Non-pigmented ciliary epithelial cell (primary cell): ENCODE data around the gene LSR.
"Not testable (repeated sequence)": the region's sequence is repeated elsewhere in the genome, so short reads cannot be mapped to it uniquely, and the experiment has no call there.

Source experiments
- DNase-seq: peaks from one replicate; pipeline ENCODE4 v3.0.0-alpha.2; 2010; ENCODE audit warnings: low read depth

The LSR gene

GRCh38 chr19:35217649-35217990 lies 31.2 kb upstream of the LSR start:
- no peak for DNase-seq

GRCh38 chr19:35219008-35219407 lies 29.8 kb upstream of the LSR start:
- DNase-seq = no peak

GRCh38 chr19:35220315-35220921 lies 28.4 kb upstream of the LSR start:
- DNase-seq = no peak

- DNase-seq = not testable (repeated sequence)
Measured at GRCh38 chr19:35220973-35221590, 27.7 kb upstream of the LSR start.

GRCh38 chr19:35222373-35223015 lies 26.3 kb upstream of the LSR start:
- no peak for DNase-seq

- DNase-seq = no peak
Measured at GRCh38 chr19:35223084-35223790, 25.6 kb upstream of the LSR start.

- DNase-seq = no peak
Measured at GRCh38 chr19:35223862-35224505, 24.8 kb upstream of the LSR start.

- no peak for DNase-seq
Measured at GRCh38 chr19:35224681-35225571, 23.9 kb upstream of the LSR start.

- DNase-seq = no peak
Measured at GRCh38 chr19:35225951-35226350, 22.9 kb upstream of the LSR start.

- DNase-seq = no peak
Measured at GRCh38 chr19:35226748-35227147, 22.1 kb upstream of the LSR start.

- no peak for DNase-seq
Measured at GRCh38 chr19:35228177-35228930, 20.4 kb upstream of the LSR start, which contains the start of gene FAM187B. FAM187B (minus strand) TSS chr19:35228739; CDS start chr19:35228680, 59 bp downstream.

- no peak for DNase-seq
Measured at GRCh38 chr19:35229601-35230000, 19.2 kb upstream of the LSR start.

GRCh38 chr19:35231956-35232645 lies 16.7 kb upstream of the LSR start:
- DNase-seq = no peak

GRCh38 chr19:35232912-35233311 lies 15.9 kb upstream of the LSR start:
- DNase-seq = no peak

GRCh38 chr19:35236638-35237400 lies 12.0 kb upstream of the LSR start:
- DNase-seq = no peak

GRCh38 chr19:35239597-35239996 lies 9.2 kb upstream of the LSR start:
- DNase-seq = not testable (repeated sequence)

- no peak for DNase-seq
Measured at GRCh38 chr19:35240327-35240726, 8.5 kb upstream of the LSR start.

GRCh38 chr19:35241417-35241816 lies 7.4 kb upstream of the LSR start:
- DNase-seq = no peak

- no peak for DNase-seq
Measured at GRCh38 chr19:35246466-35247092, 2.2 kb upstream of the LSR start.
